HG03060 (cell line): ENCODE results near the gene PWWP2A.
"Not testable (repeated sequence)": the region's sequence is repeated elsewhere in the genome, so short reads cannot be mapped to it uniquely, and the experiment has no call there.

Source experiments
- ATAC-seq: cut with Tn5 transposase; IDR thresholded peaks from one replicate; pipeline ENCODE4 v1.9.1; 2021; ENCODE audit warnings: low read depth, moderate number of reproducible peaks; ENCODE audit not compliant: unreplicated experiment

Gene PWWP2A

DNA sequence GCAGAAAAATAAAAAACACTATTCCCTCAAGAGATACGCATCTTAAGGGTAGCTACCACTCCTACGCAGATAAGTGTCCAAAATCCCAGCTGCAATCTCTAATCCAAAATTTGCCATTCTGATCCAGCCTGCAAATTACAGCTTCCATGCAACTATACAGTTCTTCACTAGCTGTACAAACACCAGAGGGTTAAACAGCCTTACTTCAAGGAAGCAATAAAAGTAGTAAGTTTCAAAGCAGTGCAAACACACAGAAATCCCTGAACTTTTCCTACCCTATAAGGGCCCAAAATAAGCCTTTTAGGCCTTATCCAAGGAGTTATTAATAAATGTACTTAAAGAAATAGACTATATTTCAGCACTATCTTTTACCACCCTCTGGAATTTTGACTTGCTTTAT lies 39.5 kb downstream of the PWWP2A start:
- ATAC-seq = no peak

DNA sequence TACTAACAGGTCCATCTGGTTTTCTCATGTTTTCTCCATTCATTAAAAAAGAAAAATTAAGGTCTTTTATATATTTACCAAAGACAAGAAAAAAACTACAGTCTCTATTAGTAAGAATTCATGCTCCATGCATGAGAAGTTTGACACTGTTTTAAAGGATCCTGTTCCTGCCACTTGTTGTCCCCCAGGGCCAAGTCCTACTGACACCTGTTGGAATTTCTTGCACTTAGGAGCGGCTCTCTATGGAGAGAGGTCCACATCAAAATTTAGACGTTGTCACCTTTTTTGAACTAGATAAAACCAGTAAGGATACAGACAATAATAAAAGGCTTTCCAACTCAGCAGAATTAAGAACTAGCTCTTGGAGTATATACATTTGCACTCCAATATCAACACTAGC lies 42.3 kb downstream of the PWWP2A start:
- no peak for ATAC-seq

DNA sequence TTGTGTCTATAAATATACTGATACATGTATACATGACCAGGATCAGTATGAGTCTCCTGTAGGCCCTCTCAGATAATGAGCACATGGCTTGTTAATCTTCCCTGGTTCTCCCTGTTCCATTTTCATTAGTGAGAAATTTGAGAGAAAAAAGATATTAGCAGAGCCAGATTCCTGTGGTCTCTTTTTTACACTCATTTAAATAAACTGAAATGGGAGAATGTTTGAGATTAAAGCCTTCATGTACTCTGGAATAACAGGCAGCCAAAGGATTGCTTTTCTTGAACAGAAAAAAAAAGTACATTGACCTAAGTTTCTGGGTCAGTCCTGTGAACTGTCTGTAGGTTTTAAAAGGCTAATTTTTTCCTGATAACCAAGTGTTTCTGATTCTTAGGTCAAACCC lies 44.2 kb downstream of the PWWP2A start:
- no peak for ATAC-seq

DNA sequence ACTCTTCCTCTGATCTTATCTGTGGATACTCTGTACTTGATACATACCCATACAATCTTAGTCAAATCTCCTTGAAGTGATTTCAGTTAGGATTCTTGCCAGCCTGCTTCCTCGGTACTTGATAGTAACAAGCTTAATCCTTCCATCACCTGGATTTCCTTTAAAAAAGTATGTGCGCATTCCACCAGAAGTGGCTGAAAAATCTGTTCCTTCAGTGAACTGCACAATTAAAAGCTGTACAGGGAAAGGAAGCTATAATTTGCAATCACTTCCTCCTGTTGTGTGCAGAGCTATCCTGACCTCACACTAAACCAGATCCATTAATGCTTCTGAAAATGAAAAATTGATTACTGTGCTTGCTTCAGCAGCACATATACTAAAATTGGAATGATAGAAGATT lies 47.3 kb downstream of the PWWP2A start:
- no peak for ATAC-seq

DNA sequence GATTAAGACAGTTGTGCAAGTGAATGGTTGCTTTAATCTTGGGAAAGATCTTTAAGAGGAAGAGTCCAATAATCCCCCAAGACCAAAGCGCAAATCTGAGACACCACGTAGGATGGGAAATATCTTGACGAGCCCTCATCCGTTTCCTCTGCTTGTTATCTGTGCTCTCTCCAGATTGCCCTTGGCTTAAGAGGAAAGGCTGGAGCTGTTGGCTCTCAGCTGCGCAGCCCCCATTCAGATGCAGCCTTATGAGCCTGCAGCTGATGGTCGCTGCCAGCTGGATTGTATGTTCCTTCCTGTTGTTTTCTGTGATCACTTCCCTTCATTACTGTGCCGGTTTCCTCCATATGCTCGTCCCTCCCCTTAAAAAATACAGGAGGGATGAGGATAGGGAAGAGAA lies 47.7 kb downstream of the PWWP2A start:
- no peak for ATAC-seq

DNA sequence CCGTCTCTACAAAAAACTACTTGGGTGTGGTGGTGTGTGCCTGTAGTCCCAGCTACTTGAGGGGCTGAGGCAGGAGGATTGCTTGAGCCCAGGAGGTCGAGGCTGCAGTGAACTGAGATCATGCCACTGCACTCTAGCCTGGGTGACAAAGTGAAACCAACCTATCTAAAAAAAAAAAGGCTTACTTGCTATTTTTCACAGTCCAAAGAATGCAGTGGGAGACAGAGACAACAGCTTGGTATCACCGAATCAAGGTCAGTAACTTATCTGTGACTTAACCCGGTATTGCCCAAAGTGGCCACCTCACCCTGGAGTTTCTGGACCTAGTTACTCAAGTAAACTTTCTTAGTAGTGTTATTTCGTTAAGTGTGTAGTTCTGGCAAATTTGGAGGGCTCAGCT lies 50.1 kb downstream of the PWWP2A start:
- ATAC-seq = not testable (repeated sequence)

DNA sequence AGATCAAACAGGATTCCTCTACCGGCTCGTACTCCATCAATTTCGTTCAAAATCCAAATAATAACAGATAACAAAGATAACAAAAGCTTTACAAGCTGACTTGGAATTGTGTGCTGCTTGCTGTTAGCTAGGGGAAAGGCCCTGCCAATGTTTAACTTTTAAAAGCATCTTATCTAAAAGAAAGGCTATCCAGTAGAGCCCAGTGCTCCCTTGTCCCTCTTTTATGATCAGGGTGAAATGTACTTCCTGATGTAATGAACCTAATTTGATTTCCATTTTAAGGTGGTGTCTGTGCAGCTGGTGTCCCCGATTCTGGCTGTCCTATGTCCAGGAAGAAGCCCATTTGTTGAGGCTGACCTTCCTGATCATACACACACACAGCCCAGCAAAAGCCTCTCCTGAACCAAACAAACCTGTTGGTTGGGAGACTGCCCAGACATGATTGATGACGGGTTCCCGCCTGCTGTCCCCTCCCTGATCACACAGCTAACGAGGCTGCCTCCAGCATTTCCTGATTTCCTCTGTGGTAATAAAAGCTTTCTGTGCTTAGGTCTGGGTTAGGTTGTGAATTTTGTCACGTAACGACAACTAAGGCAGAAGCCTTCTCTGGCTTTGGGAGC lies 54.1 kb downstream of the PWWP2A start:
- no peak for ATAC-seq

DNA sequence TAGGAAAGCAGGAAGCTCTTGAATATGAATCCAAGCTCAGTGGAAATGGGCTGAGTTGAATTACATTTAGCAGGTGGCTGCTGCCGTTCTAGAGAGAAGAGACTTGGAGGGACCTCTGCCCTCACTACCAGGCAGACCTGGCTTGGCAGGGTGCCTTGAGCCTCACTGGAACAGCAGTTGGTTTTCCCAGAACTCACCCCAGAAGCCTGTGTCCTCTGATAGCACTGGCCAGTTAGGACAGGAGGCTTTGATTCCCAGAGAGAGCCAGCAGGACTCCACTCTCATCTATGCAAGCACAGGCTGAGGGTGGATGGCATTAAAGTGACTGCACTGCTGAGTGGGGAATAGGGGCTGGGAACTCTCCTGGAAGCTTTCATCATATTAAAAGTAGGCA lies 54.8 kb downstream of the PWWP2A start:
- ATAC-seq = no peak

DNA sequence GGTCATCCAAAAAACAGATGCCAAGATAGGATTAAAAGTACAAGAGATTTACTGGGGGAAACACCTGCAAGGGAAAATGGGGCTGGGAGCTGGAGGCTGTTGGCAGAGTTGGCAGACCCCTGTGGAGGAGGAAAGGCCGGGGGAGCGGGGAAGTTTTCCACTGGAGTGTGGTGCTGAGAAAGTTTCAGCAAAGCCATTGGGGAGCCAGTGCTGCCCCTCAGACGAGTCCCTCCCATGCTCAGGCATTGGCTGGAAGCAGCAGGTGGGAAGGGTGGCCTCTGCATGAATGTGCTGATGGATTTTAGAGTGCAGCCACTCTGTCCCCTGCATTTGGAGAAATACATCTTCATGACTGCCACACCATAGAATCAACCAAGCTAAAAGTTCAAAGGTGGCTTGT lies 57.5 kb downstream of the PWWP2A start:
- no peak for ATAC-seq

DNA sequence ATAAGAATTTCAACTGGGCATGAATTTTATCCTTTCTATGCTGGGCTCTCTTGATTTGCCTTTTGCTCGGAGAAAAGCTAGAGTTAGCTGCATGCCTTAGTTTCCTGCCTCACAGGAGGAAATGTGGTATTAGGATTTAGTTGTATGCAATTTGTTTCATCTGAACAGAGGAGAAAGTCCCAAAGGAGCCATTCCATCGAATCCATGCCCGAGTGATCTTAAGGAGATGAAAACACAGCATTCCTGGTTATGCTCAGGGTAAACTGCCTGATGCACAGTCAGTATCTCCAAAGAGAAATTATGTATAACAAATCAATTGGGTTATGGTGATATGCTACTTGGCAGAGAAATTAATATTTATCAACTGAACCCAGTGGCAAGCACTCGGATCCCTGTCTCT lies 59.2 kb downstream of the PWWP2A start:
- no peak for ATAC-seq

DNA sequence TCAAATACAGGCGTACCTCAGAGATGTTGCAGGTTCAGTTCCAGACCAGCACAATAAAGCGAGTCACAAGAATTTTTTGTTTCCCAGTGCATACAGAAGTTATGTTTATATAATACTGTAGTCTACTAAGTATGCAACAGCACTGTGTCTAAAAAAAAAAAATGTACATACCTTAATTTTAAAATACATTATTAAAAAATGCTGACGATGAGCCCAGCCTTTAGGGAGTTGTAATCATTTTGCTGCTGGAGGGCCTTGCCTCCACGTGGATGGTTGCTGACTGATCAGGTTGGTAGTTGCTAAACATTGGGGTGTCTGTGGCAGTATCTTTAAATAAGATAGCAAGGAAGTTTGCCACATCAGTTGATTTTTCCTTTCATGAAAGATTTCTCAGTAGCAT lies 62.0 kb downstream of the PWWP2A start:
- no peak for ATAC-seq

DNA sequence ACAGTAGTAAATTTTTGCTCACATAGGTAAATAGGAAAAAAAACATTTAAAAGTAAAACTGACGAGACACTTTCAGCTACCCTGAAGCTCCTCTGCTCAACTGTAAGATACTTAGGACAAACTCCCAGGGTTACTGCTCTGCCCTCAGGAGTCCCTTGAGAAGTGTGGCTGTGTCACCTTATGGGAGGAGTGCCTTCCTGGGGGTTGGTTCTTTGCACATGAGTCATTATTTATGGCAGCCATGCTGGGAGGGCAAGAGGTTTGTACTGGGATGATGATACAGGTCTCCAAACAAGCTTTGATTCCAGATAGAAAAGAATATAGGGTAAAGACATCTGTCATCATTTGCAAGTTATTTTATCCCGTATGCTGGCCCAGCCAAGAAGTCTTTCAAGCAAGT lies 64.4 kb downstream of the PWWP2A start:
- ATAC-seq = no peak

DNA sequence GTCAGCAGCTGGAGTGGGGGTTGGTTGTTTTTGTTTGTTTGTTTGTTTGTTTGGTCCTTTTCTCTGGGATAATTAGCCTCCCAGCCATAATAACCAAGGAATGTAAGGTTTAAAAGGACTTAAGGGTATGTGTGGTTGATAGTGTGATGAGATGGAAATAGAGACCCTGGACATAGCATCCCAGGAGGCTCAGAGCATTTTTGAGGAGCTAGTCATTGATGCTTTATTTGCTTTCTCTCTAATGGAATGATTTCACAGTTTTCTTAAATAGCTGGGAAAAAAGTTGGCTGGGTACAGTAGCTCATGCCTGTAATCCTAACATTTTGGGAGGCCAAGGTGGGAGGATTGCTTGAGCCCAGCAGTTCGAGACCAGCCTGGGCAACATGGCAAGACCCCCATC lies 65.2 kb downstream of the PWWP2A start:
- no peak for ATAC-seq

DNA sequence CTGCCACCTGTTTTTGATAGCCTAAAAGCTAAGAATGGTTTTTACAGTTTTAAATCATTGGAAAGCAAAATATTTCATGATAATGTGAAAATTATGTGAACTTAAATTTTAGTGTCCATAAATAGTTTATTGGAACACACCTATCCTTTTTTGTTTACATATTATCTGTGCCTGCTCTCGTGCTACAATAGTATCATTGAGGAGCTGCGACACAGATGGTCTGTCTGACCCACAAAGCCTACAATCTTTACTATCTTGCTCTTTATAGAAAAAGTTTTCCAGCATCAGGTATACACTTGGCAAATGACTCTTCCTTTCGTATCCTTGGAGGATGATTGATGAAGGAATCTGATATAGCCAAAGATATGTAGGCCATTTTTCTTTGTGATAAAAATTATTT lies 70.2 kb downstream of the PWWP2A start:
- no peak for ATAC-seq

DNA sequence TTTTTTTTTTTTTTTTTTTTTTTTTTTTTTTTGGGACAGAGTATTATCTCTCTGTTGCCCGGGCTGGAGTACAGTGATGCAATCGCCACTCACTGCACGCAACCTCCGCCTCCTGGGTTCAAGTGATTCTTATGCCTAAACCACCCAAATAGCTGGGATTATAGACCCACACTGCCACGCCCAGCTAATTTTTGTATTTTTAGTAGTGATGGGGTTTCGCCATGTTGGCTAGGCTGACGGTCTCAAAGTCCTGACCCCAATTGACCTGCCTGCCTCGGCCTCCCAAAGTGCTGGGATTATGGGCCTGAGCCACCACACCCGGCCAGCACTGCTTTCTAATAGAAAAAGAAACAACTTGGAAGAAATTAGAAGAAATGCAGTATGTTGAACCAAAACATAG lies 71.1 kb downstream of the PWWP2A start:
- no peak for ATAC-seq

DNA sequence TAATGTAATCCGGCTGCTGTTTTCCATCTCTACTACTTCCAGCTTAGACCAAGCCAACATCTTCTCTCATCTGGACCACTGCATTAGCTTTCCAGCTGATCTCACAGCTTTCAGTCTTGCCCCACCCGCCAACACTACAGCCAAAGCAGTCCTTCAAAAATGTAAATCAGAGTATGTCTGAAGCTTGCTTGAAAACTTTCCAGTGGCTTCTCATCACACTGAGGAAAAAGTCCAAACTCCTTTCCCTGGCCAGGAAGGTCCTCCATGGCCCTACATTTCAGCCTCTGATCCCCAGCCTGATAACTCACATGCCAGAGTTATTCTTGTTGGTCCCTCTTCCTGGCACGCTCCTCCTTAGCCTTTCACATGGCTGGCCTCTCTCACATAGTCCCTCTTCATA lies 71.8 kb downstream of the PWWP2A start:
- ATAC-seq = no peak

DNA sequence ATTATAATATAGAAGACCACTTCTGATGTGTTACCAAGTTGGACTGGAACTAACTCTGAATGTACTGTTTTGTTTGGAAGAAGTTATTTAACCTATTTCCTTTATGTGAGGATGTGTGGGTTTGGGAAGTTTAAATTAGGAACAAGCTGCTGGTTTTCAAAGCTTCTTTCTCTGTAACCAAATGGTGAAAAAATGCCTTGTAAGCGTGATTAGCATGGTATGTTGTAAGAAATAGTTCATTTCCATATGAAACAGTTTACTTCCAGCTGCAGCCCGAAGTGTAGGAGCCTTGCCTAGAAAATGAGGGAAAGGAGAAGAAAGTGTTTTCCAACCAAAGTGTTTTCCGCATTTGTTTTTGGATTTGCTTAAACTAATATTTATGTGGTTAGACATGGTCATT lies 74.3 kb downstream of the PWWP2A start:
- no peak for ATAC-seq

DNA sequence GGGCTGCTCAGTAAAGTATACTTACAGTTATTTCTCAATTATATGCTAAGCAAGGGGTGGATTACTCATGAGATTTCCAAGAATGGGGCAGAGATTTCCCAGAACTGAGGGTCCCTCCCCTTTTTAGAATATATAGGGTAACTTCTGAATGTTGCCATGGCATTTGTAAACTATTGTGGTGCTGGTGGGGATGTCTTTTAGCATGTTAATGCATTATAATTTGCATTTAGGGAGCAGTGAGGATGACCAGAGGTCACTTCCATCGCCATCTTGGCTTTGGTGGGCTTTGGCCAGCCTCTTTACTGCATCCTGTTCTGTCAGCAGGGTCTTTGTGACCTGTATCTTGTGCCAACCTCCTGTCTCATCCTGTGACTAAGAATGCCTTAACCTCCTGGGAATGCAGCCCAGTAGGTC lies 74.9 kb downstream of the PWWP2A start:
- ATAC-seq = no peak

DNA sequence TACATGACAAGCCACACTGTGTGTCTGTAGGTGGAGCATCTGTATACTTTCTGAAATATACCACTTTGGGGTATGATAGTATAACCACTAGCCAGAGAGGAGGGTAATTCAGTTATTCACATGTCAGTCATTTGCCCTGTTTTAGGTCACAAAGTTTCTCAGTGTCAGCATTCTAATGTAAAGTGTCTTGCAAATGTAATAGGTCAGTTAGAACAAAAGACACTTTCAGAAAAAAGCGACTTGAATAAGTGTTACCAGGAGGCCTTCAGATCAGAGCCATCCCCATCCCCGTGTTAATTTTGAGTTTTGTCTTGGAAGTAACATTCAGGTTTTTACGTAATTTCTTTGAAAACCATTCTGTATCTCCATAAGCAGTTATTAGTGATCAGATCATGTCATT lies 76.6 kb downstream of the PWWP2A start:
- no peak for ATAC-seq
